Measurements from ENCODE around the gene ARHGAP10.

- TF ChIP-seq EZH2phosphoT487 (IDR thresholded peaks at IDR 0.05; ENCODE audit: borderline replicate concordance, low read depth, low read length) (no peak), CTCF (conservative IDR thresholded peaks at IDR 0.05; ENCODE audit: low read length) (no peak)
Observed at GRCh38 chr4:148095346-148095923, 363.5 kb downstream of the ARHGAP10 start.
